ENCODE measurements around the gene UVRAG.
"Not testable (repeated sequence)": the region's sequence is repeated elsewhere in the genome, so short reads cannot be mapped to it uniquely, and the experiment has no call there.

The UVRAG gene

DNA sequence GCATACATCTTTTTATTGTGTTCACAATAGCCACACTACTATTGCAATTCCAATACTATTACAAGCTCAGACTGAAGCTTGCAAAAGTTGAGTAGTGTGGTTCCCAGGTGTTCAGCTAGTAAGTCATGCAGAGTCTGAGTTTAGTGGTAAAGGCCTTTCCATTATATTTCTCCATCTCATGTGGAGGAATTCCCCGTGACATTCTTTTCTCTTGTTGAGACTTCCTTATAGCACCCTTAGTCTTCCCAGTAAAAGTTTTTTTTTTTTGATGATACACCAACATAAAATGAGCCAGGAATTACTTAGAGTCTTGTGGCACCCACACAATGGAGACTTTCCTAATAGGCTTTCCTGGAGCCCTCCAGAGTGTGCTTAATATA lies 110.8 kb downstream of the UVRAG start:
- DNase-seq, result no peak

DNA sequence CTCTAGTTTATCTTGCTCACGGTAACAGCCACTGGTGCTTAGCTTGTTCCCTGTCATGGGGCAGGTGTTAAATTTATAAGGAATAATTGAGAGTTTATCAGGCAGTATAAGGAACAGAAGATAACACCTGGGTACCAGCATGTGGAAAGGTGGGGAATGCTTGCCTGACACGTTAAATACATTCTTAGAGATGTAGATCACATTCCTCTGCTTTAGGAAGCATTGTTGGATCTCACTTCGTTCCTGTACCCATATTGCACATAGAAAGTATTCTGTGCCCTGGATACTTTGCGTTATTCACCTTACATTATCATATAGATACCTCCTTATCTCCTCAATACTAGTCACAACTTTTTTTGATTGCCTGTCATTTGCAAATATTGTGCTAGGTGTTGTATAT lies 114.7 kb downstream of the UVRAG start:
- DNase-seq, result no peak

DNA sequence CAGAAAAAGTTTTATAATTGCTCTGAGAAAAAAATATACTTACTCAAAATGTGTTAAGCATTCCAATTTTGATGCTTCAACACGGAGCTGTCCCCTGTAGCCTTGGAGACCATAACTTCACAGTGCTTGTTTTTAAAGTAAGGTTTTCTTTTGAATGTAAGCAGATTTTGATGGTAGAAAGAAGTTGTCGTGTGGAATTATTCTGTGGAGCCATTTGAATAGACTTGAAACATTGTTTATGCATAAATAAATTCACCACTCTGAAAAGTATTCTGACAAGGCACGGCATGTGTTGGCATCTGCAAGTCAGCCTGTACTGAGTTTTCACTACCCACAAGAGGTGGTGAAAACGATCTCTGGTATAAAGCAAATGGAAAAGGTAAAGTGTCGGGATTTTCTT lies 115.5 kb downstream of the UVRAG start:
- no peak for DNase-seq

DNA sequence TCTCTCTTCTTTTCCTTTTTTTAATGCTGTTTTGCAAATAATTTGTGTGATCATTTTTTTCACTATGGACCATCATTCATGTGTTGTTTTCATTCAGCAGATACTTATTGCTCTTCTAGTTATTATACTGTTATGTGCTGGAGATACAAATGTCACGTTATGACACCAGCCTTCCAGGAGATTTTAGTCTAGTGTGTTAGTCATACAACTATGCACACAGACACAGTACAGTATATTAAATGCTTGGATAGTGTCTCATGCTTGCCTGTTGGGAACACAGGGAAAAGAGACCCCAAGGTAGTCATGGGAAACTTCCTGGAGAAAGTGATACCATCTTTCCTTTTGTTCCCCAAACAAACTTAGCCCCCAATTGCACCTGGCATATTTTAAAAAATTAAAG lies 116.1 kb downstream of the UVRAG start:
- no peak for DNase-seq

DNA sequence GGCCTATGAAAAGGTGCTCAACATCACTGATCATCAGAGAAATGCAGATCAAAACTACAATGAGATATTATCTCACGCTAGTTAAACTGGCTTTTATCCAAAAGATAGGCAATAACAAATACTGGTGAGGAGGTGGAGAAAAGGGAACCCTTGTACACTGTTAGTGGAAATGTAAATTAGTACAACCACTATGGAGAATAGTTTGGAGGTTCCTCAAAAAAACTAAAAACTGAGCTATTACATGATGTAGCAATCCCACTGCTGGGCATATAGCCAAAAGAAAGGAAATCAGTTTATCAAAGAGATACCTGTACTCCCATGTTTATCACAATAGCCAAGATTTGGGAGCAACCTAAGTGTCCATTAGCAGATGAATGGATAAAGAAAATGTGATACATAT lies 118.7 kb downstream of the UVRAG start:
- not testable (repeated sequence) for DNase-seq

DNA sequence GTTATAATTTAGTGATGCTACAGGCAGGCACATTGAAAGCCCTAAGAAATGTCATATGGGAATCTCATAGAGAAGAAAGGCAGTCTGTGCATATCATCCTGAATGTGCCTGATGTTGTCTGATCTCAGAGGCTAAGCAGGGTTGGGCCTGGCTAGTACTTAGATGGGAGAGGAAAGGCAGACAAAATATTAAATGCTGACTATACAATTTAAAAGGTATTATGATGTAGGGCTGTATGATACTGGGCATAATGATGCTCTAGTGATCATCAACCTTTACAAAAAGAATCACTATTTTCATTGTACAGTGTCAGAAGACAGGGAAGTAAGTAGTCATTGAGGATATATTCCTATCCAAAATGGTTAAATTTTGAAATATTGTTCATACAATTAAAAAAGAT lies 119.8 kb downstream of the UVRAG start:
- no peak for DNase-seq

DNA sequence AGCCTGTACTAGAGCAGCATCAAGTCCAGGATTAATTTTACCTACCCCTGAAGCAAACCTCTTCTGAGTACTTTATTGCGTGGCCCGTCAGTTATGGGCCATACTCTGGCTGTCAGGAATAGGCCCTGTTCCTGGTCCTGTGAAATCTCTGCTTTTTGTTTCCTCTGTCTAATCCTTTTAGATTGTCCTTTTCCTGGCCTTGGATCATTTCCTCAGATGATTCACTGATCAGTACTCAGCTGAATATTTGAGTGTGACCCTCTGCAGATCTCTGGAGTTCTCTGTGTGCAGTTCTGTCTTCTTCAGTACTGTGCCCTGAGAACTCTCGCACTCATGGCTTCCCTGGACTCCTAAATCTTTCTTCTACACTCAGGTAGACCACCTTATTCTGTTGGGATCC lies 123.5 kb downstream of the UVRAG start:
- DNase-seq, result no peak

DNA sequence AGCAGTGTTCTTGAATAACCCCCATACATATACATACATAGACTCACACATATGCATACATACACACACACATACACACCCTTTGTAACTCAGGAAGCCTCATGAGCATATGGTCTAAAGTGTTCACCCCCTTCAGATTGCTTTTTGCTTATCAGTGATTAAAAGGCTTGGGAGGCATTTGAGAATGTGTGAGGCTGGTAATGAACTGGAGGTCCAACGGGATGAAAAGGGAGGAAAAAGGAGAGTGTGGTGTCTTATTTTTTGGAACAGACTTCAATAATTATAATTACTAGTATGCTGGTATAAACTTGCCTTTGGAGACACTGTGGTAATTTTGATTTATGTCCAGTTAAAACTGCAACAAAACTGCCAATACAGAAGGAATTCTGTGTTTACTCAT lies 124.5 kb downstream of the UVRAG start:
- DNase-seq, result no peak

DNA sequence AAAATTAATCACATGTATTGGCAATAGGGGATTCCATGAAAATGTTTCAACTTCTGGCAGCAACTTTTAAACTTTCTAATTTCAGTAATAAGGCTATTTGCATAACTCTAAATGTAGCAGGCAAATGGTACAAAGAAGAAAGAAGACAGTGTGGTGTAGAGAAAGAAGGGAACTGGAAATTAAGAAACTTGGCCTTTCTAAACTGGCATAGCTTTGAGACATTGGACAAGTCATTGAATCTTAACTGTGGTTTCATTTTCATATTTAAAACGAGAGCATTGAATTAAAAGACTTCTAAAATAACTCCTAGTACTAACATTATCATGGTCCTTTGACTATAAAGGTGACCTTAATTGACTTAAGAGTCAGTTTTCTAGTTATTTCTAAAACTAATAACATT lies 125.0 kb downstream of the UVRAG start:
- DNase-seq, result no peak

DNA sequence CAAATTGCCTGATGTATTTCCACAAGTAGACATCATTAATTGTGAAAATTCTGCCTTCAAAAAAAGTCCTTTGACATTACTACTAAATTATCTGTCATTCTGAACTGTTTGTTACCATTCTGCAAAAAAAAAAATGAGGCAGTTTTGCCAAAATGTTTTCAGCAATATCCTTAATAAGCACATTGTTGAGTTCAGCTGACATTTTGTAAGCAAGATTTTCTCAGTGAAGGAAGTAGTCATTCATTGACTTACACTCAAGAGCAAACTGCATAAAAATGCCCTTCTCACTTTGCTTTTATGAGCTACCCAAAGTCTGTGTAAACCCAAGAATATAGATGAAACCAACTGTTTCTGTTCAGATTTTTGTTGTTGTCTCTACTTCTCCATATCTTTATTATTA lies 125.9 kb downstream of the UVRAG start:
- DNase-seq, result no peak

DNA sequence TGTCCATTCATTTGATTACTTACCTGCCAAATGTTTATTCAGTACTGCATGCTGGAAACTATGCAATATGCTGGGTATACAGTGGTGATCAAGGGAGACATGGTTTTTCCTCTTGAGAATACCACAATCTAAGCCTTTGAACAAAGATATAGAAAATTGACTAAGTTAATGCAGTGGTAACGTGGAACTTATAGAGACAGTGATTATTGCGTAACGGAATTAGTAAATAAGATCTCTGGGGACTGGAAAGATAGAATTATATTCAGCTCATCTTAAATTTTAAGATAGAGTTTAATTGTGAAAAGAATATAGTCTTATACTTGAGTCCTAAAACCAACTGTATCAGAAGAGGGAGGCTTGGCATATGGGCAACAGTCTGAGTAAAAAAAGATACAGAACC lies 129.5 kb downstream of the UVRAG start:
- DNase-seq, result no peak

DNA sequence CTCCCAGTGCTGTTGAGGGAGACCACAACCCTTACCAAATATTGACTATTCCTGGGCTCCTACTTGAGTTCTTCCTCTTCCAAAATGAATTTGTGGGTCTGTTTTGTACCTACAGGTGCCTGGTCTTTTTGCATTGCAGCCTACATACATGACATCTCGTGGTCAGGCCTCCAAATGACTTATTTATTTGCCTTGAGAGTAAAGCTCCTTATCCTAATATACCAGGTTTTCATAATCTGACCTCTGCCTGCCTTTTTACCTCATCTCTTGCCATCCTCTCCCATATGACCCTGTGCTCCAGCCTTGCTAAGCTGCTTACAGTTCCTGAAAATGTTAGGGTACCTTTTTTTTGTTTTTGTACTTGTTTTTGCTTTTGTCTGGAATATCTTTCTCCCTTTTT lies 130.4 kb downstream of the UVRAG start:
- no peak for DNase-seq

DNA sequence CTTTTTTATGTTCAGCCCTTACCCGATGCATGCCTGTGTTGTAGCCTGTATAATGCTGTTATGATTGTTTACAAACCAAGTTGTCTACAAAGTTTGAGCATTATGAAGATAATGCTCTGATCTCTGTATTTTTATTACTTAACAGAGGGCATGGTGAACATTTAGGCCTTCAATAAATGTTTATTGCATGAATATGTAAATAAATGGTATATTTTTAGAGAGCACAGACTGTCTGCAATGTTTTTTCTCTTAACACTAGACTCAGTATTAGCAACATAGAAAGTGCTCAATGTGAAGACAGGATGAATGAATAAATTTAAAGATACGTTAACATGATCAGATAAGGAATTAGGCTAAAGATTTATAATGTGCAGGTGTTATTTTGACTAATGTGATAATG lies 130.9 kb downstream of the UVRAG start:
- DNase-seq, result no peak

DNA sequence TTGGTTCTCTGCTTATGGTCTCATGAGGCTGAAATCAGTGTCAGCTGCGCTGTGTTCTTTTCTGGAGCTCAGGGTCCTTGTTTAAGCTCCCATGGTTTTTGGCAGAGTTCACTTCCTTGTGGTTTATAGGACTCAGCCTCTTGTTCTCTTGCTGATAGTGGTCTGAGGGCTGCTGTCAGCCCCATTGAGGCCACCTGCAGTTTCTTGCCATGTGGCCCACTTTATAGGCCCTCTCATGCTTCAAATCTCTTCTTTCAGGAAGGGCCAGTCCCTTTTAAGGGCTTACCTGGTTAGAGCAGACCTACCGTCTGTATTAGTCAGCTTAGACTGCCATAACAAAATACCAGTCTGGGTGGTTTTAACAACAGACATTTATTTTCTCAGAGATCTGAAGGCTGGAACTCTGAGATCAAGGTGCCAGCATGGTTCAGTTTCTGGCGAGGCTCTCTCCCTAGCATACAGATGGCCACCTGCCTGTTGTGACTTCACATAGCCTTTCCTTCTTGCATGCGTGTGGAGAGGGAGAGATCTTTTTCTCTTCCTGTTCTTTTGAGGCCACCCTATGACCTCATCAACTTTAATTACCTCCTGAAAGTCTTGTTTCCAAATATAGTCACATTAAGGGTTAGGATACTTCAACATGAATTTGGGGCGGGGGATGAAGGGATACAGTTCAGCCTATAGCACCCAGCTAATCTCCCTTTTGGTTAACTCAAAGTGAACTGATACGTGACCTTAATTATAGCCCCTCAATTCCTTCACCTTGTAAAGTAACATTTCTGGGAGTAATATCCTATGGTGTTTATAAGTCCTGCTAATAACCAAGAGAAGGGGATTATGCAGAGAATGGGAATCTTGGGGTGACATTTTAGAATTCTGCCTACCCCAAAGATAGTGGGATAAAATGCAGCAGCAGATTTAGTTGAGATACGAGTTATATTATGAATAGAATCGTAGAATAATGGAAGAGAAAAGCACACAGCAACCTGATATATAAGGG lies 131.8 kb downstream of the UVRAG start:
- no peak for DNase-seq

DNA sequence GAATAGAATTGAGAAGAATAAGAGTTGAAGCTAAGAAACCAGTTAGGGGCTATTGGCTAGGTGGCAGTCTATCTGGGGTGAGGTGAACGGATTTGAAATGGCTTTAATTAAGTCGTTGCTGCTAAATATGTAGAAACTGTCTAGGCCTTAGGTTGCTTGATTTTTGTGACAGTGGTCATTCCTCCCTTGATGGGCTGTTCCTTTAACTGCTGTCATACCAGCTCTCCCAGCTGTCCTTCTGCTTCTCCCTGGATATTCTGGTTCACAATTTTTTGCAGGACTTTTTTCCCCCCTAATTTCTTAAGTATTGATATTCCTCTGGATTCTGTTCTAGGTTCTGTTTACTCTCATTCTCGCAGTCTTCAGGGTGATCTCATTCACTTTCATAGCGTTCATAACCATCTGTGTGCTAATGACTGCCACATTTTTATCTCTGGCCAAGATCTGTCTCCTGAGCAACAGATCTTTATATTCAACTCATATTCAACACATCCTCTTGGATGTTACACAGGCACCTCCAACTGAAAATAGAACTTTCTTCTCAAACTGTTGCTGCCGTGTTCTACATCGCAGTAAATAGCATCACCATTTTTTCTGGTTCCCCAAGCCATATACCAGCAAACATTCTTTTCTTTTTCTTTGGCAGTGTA lies 134.1 kb downstream of the UVRAG start:
- no peak for DNase-seq

DNA sequence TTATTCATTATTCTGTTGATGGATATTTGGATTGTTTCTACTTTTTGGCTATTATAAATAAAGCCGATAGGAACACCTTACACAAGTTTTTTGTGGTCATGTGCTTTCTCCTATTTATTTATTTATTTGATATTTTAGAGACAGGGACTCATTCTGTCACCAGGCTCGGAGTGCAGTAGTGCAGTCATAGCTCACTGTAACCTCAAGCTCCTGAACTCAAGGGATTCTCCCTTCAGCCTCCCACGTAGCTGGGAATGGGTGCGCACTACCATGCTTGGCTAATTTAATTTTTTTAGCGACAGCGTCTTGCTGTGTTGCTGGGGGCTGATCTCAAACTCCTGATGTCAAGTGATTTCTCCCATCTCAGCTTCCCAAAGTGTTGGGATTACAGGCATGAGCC lies 135.1 kb downstream of the UVRAG start:
- DNase-seq, result no peak

DNA sequence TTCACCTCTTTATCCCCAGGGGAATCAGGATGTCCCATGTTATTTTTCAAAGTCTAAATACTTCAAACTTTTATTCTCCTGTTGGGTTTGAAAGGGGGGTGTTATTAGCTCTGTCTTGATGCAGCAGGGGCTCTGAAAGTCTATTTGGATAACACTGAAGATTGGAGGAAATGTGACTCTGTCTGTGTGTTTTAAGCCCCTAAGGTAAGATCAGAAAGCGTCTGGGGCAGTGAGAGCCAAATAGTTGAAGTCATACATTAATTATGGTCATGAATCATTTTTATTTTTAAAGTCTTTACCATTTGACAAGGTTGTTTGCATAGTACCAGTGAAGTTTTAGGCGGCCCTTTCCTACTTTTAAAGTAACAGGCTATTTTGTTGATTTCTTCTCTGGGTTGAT lies 139.0 kb downstream of the UVRAG start:
- no peak for DNase-seq

DNA sequence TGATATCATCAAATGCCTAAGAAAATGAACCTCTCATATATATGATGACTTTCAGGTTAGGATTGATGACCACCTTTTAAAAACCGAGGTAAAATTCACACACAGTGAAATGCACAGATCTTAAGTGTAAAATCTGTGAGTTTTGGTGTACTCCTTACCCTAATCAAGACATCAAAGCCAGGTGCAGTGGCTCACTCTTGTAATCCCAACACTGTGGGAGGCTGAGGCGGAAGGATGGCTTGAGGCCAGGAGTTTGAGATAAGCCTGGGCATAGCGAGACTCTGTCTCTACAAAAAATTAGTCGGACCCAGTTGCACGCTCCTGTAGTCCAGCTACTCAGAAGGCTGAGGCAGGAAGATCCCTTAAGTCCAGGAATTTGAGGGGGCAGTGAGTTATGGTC lies 140.4 kb downstream of the UVRAG start:
- no peak for DNase-seq

DNA sequence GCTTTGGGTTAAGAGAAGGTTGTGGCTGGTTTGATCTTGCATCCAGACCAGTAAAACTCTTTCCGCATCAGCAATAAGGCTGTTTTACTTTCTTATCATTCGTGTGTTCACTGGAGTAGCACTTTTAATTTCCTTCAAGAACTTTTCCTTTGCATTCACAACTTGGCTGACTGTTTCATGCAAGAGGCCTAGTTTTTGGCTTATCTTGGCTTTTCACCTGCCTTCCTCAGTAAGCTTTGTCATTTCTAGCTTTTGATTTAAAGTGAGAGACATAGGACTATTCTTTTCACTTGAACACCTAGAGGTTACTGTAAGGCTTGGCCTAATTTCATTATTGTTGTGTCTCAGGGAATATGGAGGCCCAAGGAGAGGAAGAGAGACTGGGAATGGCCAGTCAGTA lies 144.5 kb downstream of the UVRAG start:
- no peak for DNase-seq

DNA sequence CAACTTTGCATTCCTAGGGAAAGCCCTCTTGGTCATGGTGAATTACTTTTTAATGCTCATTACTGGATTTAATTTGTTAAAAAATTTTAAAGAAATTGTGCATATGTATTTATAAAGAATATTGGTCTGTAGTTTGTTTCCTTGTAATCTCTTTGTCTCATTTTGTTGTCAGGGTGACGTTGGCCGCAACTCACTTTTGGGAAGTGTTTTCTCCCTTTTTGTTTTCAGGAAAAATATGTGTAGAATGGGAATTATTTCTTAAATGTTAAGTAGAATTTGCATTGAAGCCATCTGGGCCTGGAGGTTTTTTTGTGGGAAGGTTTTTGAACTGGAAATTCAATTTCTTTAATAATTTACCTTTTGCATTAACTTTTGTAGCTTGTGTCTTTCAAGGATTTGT lies 149.1 kb downstream of the UVRAG start:
- DNase-seq, result no peak

DNA sequence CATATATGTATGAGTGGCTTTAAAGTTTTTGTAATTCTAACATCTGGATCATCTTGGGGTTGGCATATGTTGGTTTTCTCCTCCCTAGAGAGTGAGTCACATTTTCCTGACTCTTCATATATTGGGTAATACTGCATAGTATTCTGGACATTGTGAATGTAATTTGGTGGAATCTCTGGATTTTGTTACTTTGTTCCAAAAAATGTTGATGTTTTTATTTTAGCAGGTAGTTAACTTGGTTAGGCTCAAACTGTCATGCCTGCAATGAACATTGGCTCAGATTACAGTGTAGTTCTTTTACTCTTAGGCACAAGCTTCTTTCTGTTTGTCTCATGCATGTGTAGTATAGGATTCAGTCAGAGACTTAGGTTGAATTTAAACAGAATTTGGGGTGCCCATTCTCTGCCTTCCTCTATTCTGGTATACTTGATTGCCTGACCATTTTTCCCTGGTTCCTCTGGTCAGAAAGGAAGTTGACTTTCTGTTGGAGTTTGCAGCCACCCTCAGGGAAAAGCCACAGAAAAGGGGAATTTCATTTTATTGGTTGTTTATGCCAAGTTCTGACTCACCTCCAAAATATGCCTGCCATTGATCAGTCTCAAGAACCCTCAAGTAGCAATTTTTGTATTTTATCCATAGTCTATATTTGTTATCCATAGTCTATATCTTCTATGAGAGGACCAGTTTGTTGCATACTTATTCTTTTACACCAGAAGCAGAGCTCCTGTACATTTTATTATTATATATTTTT lies 151.7 kb downstream of the UVRAG start:
- DNase-seq, result no peak

DNA sequence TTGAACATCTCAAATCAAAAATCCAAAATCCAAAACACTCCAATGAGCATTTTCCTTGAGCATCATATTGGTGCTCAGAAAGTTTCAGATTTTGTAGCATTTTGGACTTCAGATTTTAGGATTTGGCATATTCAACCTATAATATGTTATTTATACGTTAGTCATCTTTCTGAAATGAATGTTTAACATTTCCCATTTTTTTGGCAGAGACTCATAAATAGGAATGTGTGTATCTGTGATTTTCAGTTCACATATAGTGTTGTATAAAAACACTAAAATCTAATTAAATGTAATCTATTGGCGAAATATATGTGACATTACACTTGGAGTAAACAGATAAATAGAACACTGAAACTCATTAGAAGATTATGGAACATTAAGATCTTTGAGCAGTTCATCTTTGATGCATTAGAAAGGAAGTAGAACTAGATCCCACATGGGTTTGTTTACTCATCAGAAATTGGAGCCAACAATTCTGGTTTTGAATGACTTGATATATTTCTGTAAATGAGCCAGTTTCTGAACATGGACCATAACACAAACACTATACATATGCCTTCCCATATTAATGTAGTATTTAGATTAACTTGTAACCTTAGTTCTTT lies 153.1 kb downstream of the UVRAG start:
- no peak for DNase-seq

DNA sequence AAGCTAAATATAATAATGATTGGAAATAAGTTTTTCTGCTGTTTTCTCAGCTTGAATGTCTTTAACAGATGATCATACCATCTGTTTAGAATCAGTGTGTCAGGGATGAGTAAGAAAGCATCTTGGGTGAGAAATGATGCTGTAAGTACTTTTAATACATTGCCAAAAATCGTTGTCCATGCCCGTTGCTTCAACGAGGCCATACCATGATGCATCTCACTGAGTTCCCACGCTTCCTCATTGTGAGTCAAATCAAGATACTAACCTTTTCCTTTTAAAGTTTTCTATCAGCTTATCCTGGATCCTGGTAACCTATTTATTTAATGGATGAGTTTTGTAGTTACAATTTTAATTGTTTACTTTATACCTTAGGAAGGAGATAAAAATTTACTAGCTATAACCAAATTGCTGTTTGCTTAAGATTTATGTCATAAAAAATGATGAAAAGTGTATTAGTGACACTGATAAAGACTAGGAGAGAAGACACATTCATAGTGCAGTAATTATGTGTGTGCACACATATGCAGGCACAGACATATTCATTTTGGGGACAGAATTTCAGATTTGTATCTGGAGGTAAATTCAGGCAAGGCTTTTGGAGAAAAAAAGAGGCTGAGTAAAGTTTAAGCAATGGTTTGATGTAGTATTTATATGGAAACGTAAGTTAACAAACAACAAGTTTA lies 154.8 kb downstream of the UVRAG start:
- DNase-seq, result no peak
